ENCODE results near the gene SLC15A3.
"Not testable (repeated sequence)": the region's sequence is repeated elsewhere in the genome, so short reads cannot be mapped to it uniquely, and the experiment has no call there.

SLC15A3 gene

GRCh38 chr11:60919320-60919719 is 32.7 kb downstream of the SLC15A3 start:
- peaks cover 31% of the 10 kb centered on the region for H3K36me3 Mint-ChIP-seq
- no peak overlapping the region for H3K4me3 Mint-ChIP-seq
- H3K9me3 Mint-ChIP-seq: no peaks in the 10 kb centered on the region
- H3K27me3 Mint-ChIP-seq: peaks cover 2% of the 10 kb centered on the region
- no peak overlapping the region for H3K27ac Mint-ChIP-seq
- peaks cover 48% of the 10 kb centered on the region for H3K4me1 Mint-ChIP-seq

- Mint-ChIP-seq H3K9me3 (no peaks in the 10 kb centered on the region), H3K4me3 (no peak overlapping the region), H3K36me3 (peaks cover 31% of the 10 kb centered on the region), H3K27me3 (peaks cover 2% of the 10 kb centered on the region), H3K27ac (no peak overlapping the region), H3K4me1 (peaks cover 49% of the 10 kb centered on the region)
Measured at GRCh38 chr11:60918939-60919265, 33.1 kb downstream of the SLC15A3 start.

DNA sequence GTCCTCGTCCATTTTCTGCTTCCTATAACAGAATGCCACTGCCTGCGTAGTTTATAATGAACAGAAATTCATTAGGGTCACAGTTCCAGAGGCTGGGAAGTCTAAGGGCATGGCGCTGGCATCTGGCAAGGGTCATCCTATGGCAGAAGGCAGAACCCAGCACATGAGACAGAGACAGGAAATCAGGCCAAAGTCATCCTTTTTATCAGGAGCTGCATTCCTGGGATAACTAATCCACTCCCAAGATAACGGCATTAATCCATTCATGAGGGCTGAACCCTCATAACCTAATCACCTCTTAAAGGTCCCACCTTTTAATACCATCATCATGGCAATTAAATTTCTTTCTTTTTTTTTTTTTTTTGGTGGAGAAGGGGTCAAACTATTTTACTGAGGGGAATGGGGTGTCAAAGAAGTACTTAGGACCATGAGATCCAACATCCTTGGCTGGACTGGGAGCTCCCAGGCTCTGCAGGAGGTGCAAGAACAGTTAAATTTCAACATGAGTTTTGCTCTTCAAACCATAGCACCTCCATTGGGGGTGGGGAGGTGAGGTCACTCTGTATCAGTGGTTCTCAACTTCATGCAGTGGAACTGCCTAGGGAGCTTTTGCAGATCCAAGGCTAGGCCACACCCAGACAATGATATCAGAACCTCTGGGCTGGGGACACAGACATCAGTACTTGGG is 33.6 kb downstream of the SLC15A3 start:
- peaks cover 2% of the 10 kb centered on the region for H3K27me3 Mint-ChIP-seq
- H3K9me3 Mint-ChIP-seq: no peaks in the 10 kb centered on the region
- no peak overlapping the region for H3K27ac Mint-ChIP-seq
- peaks cover 53% of the 10 kb centered on the region for H3K4me1 Mint-ChIP-seq
- no peak overlapping the region for H3K4me3 Mint-ChIP-seq
- peaks cover 30% of the 10 kb centered on the region for H3K36me3 Mint-ChIP-seq

DNA sequence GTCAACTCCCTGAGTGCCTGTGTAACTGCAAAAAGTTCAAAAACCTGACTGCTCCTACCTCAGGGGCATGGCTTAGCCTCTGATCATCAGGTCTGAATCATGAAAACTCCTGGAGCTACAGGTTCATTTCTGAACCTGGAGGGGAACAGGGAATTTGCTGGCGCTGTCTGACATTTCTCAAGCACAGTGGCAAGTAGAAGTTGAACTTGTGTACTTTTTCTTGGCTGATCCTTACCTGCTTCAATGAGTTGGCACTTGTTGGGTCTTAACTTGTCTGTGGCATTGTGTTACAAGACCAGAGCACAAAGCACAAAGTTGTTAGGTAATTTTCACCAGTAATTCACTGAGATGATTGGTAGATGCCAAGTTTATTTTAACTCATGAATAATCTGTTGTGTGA is 34.7 kb downstream of the SLC15A3 start:
- peaks cover 1% of the 10 kb centered on the region for H3K27me3 Mint-ChIP-seq
- H3K4me1 Mint-ChIP-seq: peaks cover 58% of the 10 kb centered on the region
- H3K4me3 Mint-ChIP-seq: peak overlapping the region; percentile 40
- no peak overlapping the region for H3K27ac Mint-ChIP-seq
- H3K9me3 Mint-ChIP-seq: no peaks in the 10 kb centered on the region
- H3K36me3 Mint-ChIP-seq: peaks cover 24% of the 10 kb centered on the region

DNA sequence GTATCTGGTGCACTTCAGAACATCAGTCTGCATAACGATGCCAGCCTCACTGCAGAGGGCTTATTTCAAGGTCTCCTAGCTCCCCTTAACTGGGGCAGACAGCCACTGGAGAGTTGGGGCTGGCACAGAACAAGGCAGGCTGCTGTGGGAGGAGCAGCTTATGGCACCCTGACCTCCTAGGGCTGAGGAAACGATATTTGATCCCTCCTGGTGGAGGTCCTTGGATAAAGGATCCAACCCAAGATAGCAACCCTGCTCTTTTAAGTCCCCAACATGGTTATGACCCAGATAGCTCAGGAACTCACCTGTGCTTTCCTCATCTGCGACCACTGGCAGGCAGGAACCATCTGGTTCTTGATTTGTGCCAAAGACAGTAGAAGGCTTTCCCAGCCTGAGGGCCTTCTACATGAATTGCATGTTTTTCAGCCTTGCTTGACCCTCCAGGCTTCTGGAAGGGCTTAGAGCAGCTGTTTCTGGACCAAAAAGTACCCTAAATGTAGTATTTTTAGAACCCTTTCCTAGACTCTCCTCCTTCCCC is 35.2 kb downstream of the SLC15A3 start:
- H3K9me3 Mint-ChIP-seq: no peaks in the 10 kb centered on the region
- peaks cover 21% of the 10 kb centered on the region for H3K36me3 Mint-ChIP-seq
- H3K4me3 Mint-ChIP-seq: peak overlapping the region; percentile 40
- H3K4me1 Mint-ChIP-seq: peaks cover 61% of the 10 kb centered on the region
- H3K27ac Mint-ChIP-seq: no peak overlapping the region
- H3K27me3 Mint-ChIP-seq: peaks cover 1% of the 10 kb centered on the region

DNA sequence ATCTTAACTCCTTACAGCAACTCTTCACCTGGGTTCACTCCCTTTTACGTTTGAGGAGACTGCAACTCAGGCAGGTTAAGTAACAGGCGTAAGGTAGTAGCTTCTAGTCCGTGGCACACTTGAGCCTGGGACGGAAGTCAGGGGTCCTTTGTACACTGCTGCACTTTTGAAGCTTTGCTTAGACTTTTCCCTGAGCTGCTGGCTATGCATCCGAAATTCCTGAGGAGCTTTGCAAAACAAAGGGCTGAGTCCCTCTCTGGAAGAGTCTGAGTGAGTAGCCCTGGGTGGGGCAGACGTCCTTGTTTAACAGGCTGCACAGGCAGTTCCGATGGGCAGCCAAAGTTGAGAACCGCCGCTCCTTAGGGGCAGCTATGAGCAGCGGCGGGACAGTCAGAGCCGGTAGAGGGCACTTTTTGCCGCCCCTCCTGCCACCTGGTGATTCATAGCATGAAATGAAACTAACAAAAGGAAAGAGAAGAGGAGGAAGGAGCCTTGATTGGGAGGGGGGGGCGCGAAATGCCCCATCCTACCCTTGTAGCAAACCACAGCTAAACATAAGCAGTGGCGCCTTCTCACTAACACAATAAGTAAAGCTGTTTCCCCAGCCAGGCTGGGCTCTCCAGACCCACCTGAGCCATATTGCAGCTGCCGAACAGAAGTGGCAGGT is 36.6 kb downstream of the SLC15A3 start:
- H3K4me1 Mint-ChIP-seq: peaks cover 75% of the 10 kb centered on the region
- H3K4me3 Mint-ChIP-seq: peak overlapping the region; percentile 93
- H3K9me3 Mint-ChIP-seq: no peaks in the 10 kb centered on the region
- H3K27ac Mint-ChIP-seq: peak overlapping the region; percentile 25
- H3K36me3 Mint-ChIP-seq: peaks cover 11% of the 10 kb centered on the region
- H3K27me3 Mint-ChIP-seq: no peaks in the 10 kb centered on the region

- Mint-ChIP-seq H3K9me3 (no peaks in the 10 kb centered on the region), H3K27me3 (no peaks in the 10 kb centered on the region), H3K4me1 (peaks cover 72% of the 10 kb centered on the region), H3K36me3 (peaks cover 7% of the 10 kb centered on the region), H3K27ac (peak overlapping the region; percentile 25), H3K4me3 (peak overlapping the region; percentile 93)
Measured at GRCh38 chr11:60914633-60915247, 37.2 kb downstream of the SLC15A3 start.

- H3K27ac Mint-ChIP-seq: peak within 1 kb of the TSS; percentile 97
- no peaks in the 10 kb centered on the region for H3K9me3 Mint-ChIP-seq
- H3K4me3 Mint-ChIP-seq: peak within 1 kb of the TSS; percentile 93
- no peaks in the 10 kb centered on the region for H3K27me3 Mint-ChIP-seq
- peaks cover 65% of the 10 kb centered on the region for H3K4me1 Mint-ChIP-seq
- peaks cover 5% of the 10 kb centered on the region for H3K36me3 Mint-ChIP-seq
Measured at GRCh38 chr11:60913793-60914632, 38.0 kb downstream of the SLC15A3 start, which contains the start of gene TMEM109. TSS of gene TMEM109 (plus strand) at chr11:60914158. CDS start at chr11:60919694, 5,536 bp downstream.

DNA sequence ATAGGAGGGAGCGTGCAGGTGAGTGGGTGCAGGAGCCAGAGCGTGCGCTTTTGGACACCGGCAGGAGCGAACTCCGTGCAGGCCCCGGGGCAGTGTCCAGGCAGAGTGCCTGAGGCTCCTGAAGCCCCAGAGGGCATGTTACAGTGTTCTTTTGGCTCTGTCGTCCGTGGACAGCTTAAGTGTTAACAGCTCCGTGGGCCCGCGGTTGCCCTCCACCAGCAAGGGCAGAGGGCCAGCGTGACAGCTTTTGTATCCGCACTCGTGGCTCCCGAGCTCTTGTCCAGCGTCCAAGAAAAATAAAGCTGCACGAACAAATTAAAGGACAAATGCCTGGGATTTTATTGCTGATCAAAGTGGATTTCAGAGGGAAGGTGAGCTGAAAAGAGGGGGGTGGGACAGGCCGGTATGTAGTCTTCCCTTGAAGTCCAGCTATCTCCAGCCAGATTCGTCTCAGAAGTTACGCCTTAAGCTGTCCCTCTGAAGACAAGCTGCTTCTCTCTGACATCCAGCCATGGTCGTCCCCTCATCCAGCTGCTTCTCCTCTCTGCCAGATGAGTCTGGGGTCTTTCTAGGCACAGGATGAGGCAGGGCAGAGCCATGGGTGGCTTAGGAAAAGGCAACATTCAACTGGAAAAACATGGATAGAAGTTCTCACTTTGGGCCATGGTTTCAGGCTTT is 39.0 kb downstream of the SLC15A3 start:
- peaks cover 5% of the 10 kb centered on the region for H3K36me3 Mint-ChIP-seq
- H3K4me1 Mint-ChIP-seq: peaks cover 62% of the 10 kb centered on the region
- no peaks in the 10 kb centered on the region for H3K27me3 Mint-ChIP-seq
- no peaks in the 10 kb centered on the region for H3K9me3 Mint-ChIP-seq
- peak overlapping the region; percentile 91 for H3K4me3 Mint-ChIP-seq
- peak overlapping the region; percentile 97 for H3K27ac Mint-ChIP-seq

DNA sequence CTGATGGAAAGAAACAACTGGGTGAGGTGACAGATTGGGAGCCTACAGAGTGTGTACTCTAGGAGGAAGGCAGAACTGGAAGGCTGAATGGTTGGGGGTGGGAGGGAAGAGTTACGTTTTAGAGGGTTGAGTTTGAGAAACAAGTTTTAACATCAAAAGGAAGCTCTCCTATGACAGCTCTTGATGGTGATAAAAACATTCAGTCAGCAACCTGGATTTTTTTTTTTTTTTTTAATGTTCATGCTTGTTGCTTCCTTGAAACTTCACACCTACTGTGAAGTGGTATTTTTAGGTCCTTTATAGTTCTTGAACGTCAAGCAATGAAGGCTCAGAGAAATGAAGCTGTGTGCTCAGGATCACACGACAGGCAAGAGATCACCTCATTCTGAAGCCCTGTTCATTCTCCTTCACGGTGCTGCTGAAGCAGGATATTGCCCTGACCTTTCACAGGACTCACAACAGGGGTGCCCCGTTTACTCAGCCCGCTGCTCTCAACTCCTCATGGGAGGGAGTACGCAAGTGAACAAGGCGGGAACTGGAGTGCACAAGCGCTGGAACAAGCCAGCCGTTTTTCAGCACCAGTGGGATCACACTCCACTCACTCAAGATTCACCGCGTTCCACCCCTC is 39.6 kb downstream of the SLC15A3 start:
- H3K27ac Mint-ChIP-seq: peak overlapping the region; percentile 66
- H3K27me3 Mint-ChIP-seq: no peaks in the 10 kb centered on the region
- H3K36me3 Mint-ChIP-seq: peaks cover 5% of the 10 kb centered on the region
- H3K4me3 Mint-ChIP-seq: peak overlapping the region; percentile 91
- no peaks in the 10 kb centered on the region for H3K9me3 Mint-ChIP-seq
- peaks cover 61% of the 10 kb centered on the region for H3K4me1 Mint-ChIP-seq

DNA sequence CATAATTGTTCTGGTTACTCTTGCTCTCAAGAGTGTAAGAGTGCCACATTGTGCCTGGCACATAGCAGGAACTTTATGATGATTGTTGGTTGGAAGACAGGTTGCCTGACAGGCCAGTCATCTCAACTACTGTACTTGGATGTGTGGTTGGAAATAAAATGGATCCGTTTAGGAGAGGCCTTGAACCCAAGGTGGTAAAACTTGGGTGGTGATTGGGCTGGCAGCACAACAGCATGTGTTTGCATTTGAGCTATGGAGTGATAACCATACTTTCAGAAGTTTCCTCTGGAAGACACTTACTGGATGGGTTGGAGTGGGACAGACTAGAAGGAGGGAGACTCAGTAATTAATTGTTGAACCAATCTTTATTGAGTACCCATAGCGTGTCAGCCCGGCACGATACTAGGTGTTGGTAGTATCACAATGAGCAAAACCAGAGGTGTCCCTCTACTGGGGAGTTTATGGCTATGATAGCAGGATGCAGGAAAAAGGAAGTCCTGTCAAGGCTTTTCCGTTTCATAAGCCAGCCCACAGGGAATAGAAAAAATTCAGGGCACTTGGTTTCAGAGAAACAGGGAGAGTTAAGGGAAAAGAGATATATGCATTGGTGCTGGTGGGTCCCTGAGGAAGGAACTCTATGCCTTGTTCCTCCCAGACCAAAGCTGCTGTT is 41.1 kb downstream of the SLC15A3 start:
- Mint-ChIP-seq H3K4me1 (peaks cover 54% of the 10 kb centered on the region), H3K27ac (peak overlapping the region; percentile 68), H3K9me3 (no peaks in the 10 kb centered on the region), H3K4me3 (no peak overlapping the region), H3K27me3 (no peaks in the 10 kb centered on the region), H3K36me3 (peaks cover under 1% of the 10 kb centered on the region)

DNA sequence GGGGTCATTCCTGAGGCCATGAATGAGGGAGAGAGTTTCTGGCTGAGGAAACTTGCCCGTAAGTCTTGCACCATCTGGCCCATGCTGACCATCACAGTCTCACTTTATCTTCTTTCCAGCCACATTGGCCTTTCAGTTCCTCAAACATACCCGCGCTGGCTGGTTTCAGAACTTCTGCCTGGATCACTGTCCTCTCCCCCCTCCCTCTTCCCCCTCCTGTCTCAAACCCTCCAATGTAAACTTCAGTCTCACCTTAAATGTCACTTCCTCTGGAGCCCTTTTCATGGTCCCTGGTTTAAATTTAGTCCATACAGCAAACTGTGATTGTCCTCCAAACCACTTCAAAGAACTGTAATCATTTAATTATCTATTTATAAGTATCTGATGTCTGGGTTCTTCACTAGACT is 41.7 kb downstream of the SLC15A3 start:
- Mint-ChIP-seq H3K9me3 (no peaks in the 10 kb centered on the region), H3K27ac (no peak overlapping the region), H3K27me3 (no peaks in the 10 kb centered on the region), H3K36me3 (peaks cover 1% of the 10 kb centered on the region), H3K4me3 (no peak overlapping the region), H3K4me1 (peaks cover 52% of the 10 kb centered on the region)

- peak overlapping the region; percentile 10 for H3K27ac Mint-ChIP-seq
- not testable (repeated sequence) for H3K27me3 Mint-ChIP-seq, H3K36me3 Mint-ChIP-seq, H3K9me3 Mint-ChIP-seq, H3K4me3 Mint-ChIP-seq
- H3K4me1 Mint-ChIP-seq: peaks cover 51% of the 10 kb centered on the region
Measured at GRCh38 chr11:60909680-60910280, 42.2 kb downstream of the SLC15A3 start.

DNA sequence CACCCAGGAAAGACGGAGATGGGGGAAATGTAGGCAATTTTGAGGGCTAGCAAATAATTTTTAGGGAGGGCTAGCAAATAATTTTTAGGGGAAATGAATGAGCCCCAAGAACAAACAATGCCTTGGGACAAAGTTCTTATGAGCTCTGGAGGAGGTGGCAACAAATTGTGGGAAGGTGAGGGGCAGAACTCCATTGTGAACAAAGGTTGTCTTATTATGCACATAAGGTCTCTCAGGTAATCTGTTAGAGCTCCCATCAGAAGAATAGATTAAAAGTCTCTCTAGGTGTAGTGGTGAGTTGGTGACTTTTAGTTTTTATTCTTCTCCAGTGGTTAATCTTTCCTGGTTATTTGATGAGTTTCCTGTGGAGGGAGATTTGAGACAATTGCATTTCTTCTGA is 43.2 kb downstream of the SLC15A3 start:
- H3K36me3 Mint-ChIP-seq: peaks cover 3% of the 10 kb centered on the region
- peaks cover 57% of the 10 kb centered on the region for H3K4me1 Mint-ChIP-seq
- H3K27ac Mint-ChIP-seq: peak overlapping the region; percentile 19
- H3K27me3 Mint-ChIP-seq: no peaks in the 10 kb centered on the region
- no peaks in the 10 kb centered on the region for H3K9me3 Mint-ChIP-seq
- no peak overlapping the region for H3K4me3 Mint-ChIP-seq

Data from activated naive CD4-positive, alpha-beta T cell treated with anti-CD3 and anti-CD28 coated beads, Interleukin-2, amount 50 U/mL, for 24 hours (primary cell).